ENCODE data around the gene CISD3. TPM values are rescaled to one million over a fixed set of nuclear protein-coding genes. Genes with fewer than 3 reads are reported as not detected.

Gene CISD3
- total and polyA plus RNA-seq, 2 of the 8 experiments (the other 6 are each of a cell fraction or from before 2014, with no cell fraction given): 9.4 to 11.1 TPM

DNA sequence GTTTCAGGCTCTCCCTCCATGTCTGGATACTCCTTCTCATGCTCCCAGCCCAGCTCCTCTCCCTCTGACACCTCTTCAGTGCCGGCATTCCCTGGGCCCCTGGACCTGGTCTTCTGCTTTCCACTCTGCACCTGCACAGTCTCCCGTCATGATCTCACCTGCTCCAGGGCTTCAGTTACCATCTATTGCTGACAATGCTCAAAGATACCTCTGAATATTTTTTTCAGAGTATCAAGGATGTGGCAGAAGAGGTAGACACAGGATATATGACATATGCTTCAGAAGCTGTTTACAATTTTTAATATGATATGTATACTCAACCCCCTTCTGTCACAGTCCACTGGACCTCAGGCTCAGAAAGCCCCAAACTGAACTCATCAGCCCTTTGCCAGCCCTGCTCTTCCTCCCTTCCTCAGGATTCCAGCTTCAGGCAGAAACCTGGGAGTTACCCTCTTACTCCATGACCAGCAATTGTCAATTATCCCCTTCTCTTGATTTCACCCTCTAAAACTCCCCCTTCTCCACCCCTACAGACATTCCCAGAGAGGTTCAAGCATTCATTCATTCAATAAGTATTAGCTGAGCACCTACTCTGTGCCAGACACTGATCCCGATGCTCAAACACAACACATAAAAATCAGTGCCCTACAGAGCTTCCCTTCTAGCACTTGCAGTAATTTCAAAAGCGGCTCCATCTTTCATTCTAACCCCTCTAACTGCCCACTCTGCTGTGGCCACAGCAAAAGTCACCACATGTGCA is 32.9 kb upstream of the CISD3 start (continued):
- TF ChIP-seq, protein P1, sequence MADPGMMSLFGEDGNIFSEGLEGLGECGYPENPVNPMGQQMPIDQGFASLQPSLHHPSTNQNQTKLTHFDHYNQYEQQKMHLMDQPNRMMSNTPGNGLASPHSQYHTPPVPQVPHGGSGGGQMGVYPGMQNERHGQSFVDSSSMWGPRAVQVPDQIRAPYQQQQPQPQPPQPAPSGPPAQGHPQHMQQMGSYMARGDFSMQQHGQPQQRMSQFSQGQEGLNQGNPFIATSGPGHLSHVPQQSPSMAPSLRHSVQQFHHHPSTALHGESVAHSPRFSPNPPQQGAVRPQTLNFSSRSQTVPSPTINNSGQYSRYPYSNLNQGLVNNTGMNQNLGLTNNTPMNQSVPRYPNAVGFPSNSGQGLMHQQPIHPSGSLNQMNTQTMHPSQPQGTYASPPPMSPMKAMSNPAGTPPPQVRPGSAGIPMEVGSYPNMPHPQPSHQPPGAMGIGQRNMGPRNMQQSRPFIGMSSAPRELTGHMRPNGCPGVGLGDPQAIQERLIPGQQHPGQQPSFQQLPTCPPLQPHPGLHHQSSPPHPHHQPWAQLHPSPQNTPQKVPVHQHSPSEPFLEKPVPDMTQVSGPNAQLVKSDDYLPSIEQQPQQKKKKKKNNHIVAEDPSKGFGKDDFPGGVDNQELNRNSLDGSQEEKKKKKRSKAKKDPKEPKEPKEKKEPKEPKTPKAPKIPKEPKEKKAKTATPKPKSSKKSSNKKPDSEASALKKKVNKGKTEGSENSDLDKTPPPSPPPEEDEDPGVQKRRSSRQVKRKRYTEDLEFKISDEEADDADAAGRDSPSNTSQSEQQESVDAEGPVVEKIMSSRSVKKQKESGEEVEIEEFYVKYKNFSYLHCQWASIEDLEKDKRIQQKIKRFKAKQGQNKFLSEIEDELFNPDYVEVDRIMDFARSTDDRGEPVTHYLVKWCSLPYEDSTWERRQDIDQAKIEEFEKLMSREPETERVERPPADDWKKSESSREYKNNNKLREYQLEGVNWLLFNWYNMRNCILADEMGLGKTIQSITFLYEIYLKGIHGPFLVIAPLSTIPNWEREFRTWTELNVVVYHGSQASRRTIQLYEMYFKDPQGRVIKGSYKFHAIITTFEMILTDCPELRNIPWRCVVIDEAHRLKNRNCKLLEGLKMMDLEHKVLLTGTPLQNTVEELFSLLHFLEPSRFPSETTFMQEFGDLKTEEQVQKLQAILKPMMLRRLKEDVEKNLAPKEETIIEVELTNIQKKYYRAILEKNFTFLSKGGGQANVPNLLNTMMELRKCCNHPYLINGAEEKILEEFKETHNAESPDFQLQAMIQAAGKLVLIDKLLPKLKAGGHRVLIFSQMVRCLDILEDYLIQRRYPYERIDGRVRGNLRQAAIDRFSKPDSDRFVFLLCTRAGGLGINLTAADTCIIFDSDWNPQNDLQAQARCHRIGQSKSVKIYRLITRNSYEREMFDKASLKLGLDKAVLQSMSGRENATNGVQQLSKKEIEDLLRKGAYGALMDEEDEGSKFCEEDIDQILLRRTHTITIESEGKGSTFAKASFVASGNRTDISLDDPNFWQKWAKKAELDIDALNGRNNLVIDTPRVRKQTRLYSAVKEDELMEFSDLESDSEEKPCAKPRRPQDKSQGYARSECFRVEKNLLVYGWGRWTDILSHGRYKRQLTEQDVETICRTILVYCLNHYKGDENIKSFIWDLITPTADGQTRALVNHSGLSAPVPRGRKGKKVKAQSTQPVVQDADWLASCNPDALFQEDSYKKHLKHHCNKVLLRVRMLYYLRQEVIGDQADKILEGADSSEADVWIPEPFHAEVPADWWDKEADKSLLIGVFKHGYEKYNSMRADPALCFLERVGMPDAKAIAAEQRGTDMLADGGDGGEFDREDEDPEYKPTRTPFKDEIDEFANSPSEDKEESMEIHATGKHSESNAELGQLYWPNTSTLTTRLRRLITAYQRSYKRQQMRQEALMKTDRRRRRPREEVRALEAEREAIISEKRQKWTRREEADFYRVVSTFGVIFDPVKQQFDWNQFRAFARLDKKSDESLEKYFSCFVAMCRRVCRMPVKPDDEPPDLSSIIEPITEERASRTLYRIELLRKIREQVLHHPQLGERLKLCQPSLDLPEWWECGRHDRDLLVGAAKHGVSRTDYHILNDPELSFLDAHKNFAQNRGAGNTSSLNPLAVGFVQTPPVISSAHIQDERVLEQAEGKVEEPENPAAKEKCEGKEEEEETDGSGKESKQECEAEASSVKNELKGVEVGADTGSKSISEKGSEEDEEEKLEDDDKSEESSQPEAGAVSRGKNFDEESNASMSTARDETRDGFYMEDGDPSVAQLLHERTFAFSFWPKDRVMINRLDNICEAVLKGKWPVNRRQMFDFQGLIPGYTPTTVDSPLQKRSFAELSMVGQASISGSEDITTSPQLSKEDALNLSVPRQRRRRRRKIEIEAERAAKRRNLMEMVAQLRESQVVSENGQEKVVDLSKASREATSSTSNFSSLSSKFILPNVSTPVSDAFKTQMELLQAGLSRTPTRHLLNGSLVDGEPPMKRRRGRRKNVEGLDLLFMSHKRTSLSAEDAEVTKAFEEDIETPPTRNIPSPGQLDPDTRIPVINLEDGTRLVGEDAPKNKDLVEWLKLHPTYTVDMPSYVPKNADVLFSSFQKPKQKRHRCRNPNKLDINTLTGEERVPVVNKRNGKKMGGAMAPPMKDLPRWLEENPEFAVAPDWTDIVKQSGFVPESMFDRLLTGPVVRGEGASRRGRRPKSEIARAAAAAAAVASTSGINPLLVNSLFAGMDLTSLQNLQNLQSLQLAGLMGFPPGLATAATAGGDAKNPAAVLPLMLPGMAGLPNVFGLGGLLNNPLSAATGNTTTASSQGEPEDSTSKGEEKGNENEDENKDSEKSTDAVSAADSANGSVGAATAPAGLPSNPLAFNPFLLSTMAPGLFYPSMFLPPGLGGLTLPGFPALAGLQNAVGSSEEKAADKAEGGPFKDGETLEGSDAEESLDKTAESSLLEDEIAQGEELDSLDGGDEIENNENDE (IDR thresholded peaks at IDR 0.05; ENCODE audit: insufficient replicate concordance, low read length): no peak
- TF ChIP-seq RBBP5 (IDR thresholded peaks at IDR 0.05; ENCODE audit: borderline replicate concordance, low read depth, low read length) (no peak), CBX8 (IDR thresholded peaks at IDR 0.05; ENCODE audit: borderline replicate concordance, low read depth, low read length) (no peak)

Measured in H1 (cell line).